GM21576 (cell line): Measurements from ENCODE around the gene PFAS.

Source experiments
- ATAC-seq: cut with Tn5 transposase; IDR thresholded peaks from one replicate; pipeline ENCODE4 v1.9.1; 2021; ENCODE audit warnings: mild to moderate bottlenecking, moderate library complexity; ENCODE audit not compliant: unreplicated experiment

PFAS gene

DNA sequence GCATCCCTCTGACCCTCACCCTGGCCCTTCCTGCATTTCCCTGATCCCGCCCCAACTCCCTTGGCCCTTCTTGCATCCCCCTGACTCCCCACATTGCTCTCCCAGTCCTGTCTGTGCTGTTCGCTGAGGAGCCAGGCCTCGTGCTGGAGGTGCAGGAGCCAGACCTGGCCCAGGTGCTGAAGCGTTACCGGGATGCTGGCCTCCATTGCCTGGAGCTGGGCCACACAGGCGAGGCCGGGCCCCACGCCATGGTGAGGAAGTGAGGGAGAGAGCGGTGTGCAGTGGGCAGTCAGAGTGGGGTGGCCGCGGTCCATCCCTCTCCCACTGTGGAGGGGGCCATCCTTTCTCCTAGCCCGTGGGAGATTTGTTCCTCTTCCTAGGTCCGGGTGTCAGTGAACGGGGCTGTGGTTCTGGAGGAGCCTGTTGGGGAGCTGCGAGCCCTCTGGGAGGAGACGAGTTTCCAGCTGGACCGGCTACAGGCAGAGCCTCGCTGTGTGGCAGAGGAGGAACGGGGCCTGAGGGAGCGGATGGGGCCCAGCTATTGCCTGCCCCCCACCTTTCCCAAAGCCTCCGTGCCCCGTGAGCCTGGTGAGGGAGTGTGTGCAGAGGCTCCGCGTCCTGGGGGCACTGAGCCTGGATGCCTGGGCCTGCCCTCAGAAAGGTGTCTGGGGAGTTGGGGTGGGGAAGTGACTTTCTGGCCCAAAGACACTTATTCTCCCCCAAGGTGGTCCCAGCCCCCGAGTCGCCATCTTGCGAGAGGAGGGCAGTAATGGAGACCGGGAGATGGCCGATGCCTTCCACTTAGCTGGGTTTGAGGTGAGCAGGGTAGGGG, 17.8 kb downstream of the PFAS start:
- ATAC-seq: no peak

DNA sequence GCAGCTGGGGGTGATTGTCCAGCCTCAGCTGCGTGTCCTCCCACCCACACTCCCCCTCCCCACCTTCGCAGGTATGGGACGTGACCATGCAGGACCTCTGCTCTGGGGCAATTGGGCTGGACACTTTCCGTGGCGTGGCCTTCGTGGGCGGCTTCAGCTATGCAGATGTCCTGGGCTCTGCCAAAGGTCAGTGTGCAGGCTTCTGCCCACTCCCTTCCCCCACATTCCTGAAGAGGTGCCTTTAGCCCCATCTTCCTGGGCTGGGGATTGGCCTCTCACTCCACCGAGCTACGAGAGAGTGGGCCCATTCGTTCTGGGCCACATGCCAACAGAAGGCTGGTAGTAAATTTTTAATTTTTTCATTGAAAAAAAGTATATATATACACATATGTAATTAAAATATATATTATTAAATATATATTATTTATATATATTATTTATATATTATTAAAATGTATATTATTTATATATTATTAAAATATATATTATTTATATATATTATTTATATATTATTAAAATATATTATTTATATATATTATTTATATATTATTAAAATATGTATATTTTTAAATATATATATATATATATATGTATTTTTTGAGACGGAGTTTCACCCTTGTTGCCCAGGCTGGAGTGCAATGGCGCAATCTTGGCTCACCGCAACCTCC, 18.5 kb downstream of the PFAS start:
- ATAC-seq: no peak

DNA sequence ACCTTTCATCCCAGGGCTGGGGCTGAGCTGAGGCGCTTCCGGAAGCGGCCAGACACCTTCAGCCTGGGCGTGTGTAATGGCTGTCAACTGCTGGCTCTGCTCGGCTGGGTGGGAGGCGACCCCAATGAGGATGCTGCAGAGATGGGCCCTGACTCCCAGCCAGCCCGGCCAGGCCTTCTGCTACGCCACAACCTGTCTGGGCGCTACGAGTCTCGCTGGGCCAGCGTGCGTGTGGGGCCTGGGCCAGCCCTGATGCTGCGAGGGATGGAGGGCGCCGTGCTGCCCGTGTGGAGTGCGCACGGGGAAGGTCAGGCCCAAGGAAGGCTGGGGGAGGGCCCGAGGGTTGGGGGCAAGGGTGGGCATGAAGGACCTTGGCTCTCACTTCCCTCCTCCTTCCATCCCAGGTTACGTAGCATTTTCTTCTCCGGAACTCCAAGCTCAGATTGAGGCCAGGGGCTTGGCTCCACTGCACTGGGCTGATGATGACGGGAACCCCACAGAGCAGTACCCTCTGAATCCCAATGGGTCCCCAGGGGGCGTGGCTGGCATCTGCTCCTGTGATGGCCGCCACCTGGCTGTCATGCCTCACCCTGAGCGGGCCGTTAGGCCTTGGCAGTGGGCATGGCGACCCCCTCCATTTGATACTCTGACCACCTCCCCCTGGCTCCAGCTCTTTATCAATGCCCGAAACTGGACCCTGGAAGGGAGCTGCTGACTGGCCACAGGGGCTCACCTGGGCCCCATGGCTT, 19.6 kb downstream of the PFAS start:
- no peak for ATAC-seq

DNA sequence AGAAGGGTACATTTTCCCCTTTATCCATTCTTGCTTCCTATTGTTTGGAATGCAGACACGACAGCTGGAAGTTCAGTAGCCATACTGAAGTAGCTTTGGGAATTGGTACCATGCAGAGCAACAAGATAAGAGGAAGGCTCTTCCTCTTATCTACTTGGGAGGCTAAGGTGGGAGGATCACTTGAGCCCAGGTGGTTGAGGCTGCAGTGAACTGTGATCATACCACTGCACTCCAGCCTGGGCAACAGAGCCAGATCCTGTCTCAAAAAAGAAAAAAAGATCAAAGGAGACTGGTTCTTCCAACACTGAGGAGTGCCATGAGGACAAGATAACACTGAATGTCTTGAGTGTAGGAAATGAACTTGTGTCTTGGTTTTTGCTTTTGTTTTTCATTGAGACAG, 23.3 kb downstream of the PFAS start:
- no peak for ATAC-seq

DNA sequence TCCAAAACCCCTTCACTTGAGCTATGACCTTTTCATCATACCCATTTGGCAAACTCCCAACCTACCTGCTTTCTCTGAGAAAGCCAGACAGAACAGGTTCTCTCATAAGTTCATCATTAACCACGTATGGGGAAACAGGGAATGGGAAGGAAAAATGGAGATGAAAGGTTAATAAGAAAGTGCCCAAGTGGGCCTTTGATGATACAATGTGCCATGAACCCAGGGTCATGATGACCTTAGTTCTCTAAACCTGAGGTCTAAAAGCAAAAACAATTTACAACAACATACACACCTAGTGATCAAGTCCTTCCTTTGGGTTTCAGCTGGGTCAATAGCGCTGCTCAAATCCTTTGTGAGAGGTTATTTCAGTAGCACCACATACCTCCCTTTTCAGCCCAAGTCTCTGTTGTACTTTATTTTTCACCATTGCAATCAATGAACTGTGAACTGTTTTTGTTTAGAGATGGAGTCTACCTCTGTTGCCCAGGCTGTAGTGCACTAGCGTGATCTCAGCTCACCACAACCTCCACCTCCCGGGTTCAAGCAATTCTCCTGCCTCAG, 24.9 kb downstream of the PFAS start:
- no peak for ATAC-seq

DNA sequence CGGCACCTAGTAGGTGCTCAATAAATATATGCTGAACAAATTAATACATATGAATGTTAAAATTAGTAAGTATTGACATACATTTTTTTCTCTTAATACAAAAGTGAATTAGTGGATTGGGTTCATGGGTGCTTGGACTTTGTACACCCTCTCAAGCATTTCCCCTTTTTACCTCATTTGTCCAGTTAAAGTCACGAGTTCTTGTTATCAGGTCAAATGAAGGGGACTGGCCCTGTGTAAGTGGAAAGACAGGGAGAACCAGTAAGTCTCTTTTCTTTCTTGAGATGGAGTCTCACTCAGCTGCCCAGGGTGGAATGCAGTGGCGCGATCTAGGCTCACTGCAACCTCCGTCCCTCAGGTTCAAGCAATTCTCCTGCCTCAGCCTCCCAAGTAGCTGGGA, 25.7 kb downstream of the PFAS start:
- ATAC-seq: no peak

DNA sequence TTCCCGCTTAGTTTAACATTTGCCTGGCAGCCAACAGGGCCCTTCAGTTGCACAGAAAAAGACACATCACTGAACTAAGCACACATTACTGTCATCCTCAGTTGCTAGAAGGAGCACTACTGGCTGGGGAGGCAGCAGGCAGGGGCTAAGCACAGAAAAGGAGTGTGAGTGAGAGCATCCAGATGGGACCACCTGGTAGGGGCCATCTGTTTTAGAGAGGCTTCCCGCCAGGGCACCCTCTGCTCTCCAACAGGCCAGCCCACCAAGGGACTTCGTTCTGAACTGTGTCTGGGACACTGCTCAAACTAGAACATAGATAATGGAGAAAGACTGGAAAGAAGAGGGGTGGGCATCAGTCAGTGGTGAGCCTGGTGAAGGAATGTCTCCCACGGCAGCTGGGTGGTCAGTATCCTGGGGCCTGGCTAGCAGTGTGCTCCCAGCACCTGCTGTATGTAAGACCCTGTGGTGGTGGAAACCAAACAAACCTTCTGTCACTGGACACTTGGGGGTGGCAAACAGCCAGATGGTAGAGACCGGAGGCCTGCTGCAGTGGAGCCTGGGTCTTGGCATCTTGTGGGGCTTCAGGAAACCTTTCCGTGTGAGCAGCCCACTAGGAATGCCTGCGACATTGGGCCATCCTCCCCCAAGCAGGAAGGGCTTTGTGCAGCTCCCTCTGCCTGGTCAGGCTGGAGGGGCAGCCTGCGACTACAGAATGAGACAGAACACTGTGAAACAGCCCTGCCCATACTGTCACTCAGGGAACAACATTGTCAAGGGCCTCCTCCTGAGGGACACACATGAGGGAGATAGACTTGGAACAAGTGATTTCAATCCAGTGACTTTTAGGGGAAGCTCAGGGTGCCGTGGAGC, 26.6 kb downstream of the PFAS start:
- ATAC-seq: no peak

DNA sequence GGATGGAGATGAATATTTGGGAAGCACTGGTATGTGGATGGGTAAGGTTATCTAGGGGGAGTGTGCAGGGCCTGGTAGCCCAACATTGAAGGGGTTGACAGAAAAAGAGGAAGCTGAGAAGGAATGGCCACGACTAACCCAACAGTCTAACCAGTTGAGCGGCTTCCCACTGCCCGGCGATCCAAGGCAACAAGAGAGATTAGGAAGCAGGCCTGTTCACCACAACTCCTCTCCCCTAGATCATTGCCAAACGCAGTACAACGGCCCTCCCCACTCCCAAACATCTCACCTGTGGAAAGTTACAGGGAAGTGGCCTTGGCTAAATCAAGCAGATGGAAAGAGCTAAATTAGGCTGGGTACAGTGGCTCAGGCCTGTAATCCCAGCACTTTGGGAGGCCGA, 28.2 kb downstream of the PFAS start:
- no peak for ATAC-seq

DNA sequence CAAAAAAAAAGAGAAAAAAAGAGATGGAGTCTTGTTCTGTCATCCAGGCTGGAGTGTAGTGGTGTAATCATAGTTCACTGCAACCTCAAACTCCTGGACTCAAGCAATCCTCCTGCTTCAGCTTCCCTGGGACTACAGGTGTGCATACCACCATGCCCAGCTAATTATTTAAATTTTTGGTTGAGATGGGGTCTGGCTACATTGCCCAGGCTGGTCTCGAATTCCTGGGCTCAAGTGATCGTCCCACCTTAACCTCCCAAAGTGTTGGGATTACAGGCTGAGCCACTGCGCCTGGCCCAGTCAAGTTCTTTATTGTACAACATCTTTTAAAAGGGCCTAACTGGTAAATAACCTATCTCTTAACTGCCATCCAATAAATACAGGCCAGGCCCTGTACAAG, 33.3 kb downstream of the PFAS start:
- no peak for ATAC-seq

DNA sequence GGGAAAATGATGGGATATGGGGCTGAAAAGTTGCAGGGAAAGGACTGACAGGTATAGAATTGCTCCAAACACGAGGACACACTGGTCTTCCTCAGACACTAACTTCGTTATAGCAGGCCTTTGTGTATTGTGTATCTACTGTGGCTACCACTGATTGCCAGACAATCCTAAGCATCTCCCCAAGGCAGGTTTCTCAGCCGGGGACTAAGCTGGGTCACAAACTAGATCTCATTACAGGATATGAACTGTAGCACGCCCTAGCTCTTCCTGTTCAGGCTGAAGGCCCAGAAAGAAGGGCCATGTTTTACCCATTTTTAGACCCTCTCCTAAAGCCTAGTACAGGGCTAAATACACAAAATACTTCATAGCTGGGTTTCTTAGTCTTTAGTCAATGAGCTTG, 34.3 kb downstream of the PFAS start:
- no peak for ATAC-seq

DNA sequence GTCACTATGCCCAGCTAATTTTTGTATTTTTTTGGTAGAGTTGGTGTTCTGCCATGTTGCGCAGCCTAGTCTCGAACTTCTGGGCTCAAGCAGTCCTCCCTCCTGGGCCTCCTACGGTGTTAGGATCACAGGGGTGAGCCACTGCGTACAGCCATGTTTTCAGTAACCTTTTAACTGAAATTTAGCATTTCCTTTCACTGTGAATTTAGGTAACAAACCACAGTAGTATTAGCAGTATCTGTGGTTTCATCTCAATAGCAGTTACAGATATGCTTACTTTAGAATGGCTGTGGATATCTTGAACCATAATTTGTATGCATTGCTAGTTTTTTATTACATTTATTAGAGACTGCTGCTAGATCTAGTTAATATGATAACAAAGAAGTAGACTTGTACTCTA, 35.0 kb downstream of the PFAS start:
- ATAC-seq: no peak

DNA sequence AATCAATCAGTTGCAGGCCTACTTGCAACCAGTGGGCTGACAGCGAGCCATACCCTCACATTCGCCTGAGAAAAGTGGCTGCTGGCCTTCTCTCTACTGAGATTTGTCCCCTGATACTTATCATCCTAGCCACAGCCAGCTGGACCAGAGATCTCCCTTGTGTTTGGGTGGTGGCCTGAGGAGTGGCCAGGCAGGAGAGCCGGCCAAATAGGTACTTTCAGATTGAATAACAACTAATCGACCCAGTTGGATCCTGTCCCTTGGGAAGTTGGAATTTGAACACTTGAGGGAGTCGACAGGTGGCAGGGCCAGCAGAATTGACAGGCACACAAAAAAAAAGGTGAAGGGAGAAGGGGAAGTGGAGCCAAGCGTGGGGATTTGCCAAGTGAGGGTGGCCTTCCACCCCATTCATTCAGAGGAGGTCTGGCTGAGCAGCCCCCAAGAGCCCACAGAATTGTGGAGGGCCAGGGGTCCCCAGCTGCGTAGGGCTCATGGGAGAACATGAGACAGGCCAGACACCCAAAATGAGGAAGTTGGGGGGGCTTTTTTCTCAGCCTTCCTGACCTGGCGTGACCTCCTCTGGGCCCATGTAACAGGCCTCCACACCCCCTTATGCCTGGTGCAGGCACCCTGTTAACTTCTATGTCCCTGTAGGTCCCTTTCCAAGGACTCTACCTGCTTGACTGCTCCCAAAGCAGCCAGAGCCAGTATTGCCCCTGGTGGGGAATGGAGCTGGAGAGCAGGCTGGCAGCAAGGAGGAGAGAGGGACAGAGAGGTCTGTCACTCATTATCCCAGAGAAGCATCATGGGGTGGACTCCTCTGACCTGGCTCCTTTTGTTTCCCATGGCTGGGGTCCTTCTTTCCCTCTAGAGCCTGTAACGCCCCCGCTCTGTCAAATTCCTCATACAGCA, 36.4 kb downstream of the PFAS start:
- ATAC-seq: no peak

DNA sequence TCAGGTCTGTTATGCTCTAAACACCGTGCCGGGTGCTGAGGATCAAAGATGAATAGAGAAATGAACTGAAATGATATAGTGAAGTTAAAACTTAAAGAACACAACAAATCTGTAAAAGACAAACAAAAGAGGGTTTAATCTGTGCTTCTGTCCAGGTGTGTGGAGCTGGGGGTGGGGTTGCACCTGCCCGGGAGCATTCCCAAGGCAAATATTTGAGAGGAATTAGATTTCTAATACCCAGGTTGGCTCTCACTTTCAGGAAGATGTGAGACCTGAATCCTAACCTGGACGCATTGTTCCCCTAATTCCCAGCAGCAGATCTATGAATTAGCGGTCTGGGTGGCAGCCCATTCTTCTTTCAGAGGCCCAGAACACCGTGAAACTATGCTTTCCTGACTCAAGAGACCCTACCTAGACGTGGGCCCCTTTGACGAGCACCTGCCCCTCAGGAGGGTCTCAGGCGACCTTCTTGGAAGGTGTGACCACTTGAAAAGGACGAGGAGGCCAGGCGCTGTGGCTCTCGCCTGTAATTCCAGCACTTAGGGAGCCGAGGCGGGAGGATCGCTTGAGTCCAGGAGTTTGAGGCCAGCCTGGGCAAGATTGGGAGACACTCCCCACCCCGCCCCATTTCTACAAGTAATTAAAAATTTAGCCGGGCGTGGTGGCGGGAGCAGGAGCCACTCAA, 38.7 kb downstream of the PFAS start:
- no peak for ATAC-seq

DNA sequence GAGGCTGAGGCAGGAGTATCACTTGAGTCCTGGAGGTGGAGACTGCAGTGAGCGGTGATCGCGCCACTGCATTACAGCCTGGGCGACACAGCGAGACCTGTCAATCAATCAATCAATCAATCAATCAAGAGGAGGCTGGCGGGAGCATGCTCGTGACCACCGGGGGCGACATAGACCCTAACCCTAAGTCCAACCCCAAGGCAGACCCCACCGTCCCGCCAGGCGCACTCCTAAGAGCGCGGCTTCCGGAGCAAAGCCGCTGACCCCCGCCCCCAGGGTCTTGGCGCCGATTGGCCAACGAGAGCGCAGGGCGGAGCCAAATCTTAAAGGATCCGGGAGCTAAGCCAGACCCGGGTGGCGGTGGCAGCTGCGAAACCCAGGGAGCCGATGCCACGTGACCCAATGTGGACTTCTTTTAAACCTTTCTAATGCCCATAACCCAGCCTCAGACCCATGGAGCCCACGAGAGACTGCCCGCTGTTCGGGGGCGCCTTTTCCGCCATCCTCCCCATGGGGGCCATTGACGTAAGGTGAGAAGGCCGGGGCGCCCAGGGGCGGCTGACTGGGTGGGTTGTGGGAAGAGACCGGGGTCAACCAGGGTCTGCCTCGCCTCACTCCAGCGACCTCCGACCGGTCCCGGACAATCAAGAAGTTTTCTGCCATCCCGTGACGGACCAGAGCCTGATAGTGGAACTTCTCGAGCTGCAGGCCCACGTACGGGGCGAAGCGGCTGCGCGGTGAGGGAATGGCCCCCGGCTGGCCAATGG, 39.4 kb downstream of the PFAS start, which contains the start of gene RANGRF:
Gene RANGRF (plus strand): TSS at position 335 of the 767 bp plus-strand sequence. CDS start 119 bp downstream, at position 454.
- ATAC-seq: peak; percentile 79

DNA sequence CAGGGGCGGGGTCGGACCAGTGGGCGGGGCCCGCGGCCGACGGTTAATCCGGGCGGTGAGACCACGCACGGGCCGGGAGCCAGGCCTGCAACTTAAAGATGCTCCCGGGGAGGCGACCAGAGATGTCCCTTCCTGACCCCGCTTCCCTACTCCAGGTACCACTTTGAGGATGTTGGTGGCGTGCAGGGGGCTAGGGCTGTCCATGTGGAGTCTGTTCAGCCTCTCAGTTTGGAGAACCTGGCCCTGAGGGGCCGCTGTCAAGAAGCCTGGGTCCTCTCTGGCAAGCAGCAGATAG, 40.0 kb downstream of the PFAS start:
- no peak for ATAC-seq

DNA sequence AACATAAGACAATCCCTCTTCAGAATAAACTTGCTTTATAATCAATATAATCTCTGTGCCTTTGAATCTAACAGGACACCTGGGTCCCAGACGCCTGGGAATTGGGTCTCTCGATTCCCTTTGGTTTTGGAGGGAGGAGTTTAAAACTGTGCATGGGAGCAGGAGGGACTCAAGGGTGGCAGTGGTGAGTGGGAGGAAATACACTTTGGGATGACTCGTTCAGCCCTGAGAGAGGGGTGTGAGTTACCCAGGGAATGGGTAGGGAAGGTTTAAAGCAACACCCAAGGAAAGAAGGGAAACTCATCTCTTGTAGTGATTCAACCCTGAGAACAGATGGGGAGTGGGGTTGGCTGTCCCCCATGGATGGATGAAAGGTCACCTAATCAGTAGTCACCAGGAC, 41.0 kb downstream of the PFAS start:
- ATAC-seq: no peak

DNA sequence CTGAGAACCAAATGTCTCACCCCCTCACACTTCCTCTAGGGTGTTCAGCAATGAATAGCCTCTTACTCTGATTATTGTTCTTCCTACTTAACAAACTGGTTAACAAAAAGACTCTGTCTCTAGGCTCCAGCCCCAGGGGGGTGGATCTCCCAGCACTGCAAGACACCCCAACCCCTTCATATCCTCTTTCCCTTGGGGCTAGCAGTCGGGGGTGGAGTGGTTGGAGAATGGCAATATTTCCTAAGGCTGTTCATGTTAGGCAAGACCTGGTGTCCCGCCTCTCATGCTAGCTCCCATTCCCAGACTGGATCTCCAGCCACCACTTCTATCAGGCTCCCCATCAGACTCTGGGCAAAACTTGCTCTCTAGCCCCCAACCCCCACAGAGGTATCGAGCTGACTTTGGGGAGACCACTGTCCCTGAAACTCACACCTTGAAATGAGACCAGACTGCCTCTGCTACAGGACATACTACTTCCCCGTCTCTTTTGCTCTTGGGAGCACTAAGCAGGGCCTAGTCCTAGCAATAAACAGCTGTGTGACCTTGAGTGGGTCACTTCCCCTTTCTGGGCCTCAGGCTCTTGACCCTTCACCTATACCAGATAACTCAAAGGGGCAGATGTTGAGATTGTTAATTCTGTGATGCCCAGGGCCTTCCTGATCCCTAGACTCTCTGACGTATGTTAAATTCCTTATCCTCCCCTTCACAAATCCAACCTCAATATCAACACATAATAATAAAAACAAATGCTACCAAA, 43.7 kb downstream of the PFAS start:
- no peak for ATAC-seq

DNA sequence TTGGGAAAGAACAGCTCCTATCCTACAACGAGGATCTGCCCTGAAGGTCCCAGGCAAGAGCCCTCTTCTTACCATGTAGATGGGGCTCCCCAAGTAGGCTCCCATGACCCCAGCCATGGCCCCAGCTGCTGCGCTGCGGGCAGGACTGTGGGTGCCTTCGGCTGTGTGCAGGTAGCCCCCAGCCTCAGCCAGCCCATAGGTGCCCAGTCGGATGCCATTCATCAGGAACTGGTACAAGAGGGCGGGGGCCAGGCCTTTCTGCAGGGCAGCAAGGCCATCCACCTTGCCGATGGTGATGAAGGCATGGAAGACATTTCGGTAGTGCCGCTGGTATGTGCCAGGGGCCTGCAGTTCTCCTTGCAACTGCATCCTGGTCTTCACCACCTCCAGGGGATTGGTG, 45.3 kb downstream of the PFAS start:
- no peak for ATAC-seq
